Fibroblast of lung (primary cell): Measurements from ENCODE around the gene PRKAG2.

ENCODE experiments used
- EZH2 ChIP-seq: IDR thresholded peaks from 2 replicates; pipeline ENCODE4 v1.5.1; 2012; ENCODE audit warnings: low read length, control low read depth, mild to moderate bottlenecking; ENCODE audit errors: missing control alignments
- TF ChIP-seq, protein P1 (sequence below), 2 donors: IDR thresholded peaks in 1 of 2; conservative IDR thresholded peaks in 1 of 2; 1 replicate in 1 of 2; 2 replicates in 1 of 2; pipeline ENCODE4 v1.5.1; 2011 to 2012; ENCODE audit warnings: low read length in 2 of 2, control low read depth in 1 of 2, inconsistent platforms in 1 of 2, low read depth in 1 of 2, mild to moderate bottlenecking in 1 of 2

DNA sequence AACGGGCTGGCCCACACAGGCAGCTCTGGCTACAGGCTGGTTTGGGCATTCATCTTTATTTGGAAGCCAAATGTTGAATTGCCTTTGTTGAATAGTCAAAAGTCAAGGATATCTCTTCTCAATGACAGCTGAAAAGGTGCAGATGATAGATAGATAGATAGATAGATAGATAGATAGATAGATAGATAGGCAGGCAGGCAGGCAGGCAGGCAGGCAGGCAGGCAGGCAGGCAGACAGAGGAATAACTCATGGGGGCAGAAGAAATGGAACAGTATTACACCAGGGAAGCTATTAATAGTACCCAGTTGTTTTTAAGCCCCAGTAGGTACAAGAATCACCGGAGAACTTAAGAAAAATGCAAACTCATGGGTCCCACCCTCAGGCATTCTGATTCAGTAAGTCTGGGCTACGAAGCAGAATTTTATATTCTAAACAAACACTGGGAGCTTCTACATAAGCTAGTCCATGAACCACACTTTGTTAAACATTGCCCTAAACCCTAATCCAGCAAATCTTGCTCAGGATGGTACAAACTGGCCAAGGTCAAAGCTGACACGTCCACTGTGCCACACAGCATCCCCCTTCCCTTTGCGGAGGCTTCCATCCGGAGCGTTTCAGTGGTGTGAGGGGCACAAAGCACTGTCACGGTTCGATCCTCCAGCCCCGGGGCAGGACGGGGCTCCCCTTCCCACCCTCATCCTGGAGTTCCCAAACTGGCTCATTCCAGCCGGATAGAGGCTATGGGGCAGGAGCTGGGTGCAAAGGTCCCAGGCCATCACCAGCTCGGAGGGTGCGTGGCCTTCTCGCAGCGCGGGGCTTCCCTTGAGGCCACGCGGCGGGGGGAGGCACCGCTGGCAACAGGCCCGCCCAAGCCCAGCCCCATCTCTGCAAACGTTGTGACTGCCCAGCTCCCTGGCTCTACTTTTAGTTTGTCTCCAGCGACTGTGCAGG lies 6.7 kb downstream of the PRKAG2 start:
- TF ChIP-seq, protein P1, sequence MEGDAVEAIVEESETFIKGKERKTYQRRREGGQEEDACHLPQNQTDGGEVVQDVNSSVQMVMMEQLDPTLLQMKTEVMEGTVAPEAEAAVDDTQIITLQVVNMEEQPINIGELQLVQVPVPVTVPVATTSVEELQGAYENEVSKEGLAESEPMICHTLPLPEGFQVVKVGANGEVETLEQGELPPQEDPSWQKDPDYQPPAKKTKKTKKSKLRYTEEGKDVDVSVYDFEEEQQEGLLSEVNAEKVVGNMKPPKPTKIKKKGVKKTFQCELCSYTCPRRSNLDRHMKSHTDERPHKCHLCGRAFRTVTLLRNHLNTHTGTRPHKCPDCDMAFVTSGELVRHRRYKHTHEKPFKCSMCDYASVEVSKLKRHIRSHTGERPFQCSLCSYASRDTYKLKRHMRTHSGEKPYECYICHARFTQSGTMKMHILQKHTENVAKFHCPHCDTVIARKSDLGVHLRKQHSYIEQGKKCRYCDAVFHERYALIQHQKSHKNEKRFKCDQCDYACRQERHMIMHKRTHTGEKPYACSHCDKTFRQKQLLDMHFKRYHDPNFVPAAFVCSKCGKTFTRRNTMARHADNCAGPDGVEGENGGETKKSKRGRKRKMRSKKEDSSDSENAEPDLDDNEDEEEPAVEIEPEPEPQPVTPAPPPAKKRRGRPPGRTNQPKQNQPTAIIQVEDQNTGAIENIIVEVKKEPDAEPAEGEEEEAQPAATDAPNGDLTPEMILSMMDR (conservative IDR thresholded peaks at IDR 0.05 in 1 of 2, IDR thresholded peaks at IDR 0.05 in 1 of 2; ENCODE audit: low read depth in 1 of 2, low read length in 2 of 2), result no peak
- TF ChIP-seq EZH2, result no peak
